HepG2 (cell line): ENCODE results near the gene PPP1R7. TPM values are rescaled to one million over a fixed set of nuclear protein-coding genes. Genes with fewer than 3 reads are reported as not detected.

Source experiments
- ARHGAP35 ChIP-seq: sonication (generic); formaldehyde crosslinking; IDR thresholded peaks from 2 replicates; pipeline ENCODE4 v1.9.0; 2022; ENCODE audit warnings: mild to moderate bottlenecking, inconsistent platforms, moderate library complexity, missing genetic modification reagents, borderline replicate concordance
- GTF3A ChIP-seq: sonication (generic); formaldehyde crosslinking; conservative IDR thresholded peaks from 2 replicates; pipeline ENCODE4 v1.4.0; 2020; ENCODE audit warnings: mild to moderate bottlenecking, missing genetic modification reagents
- JUN ChIP-seq: sonication (generic); formaldehyde crosslinking; IDR thresholded peaks from 2 replicates; pipeline ENCODE4 v1.4.0; 2020; ENCODE audit warnings: mild to moderate bottlenecking, missing genetic modification reagents
- KDM5A ChIP-seq: fragments of 200-600 bp; sonication (generic); IDR thresholded peaks from 2 replicates; pipeline ENCODE4 v1.7.0; 2018; ENCODE audit warnings: antibody characterized with exemption, mild to moderate bottlenecking, low read length, borderline replicate concordance
- MXD1 ChIP-seq: sonication (generic); formaldehyde crosslinking; IDR thresholded peaks from 2 replicates; pipeline ENCODE4 v1.4.0; 2020; ENCODE audit warnings: mild to moderate bottlenecking, missing genetic modification reagents
- NFYB ChIP-seq: sonication (generic); formaldehyde crosslinking; IDR thresholded peaks from 2 replicates; pipeline ENCODE4 v1.4.0; 2020; ENCODE audit warnings: missing genetic modification reagents
- SETDB1 ChIP-seq: sonication (generic); formaldehyde crosslinking; IDR thresholded peaks from 2 replicates; pipeline ENCODE4 v1.5.1; 2020; ENCODE audit warnings: missing genetic modification reagents, mild to moderate bottlenecking, borderline replicate concordance
- SNAI1 ChIP-seq: sonication (generic); formaldehyde crosslinking; IDR thresholded peaks from 2 replicates; pipeline ENCODE4 v1.5.0; 2020; ENCODE audit warnings: mild to moderate bottlenecking, missing genetic modification reagents, borderline replicate concordance
- TIGD3 ChIP-seq: sonication (generic); formaldehyde crosslinking; IDR thresholded peaks from 2 replicates; pipeline ENCODE4 v1.5.1; 2020; ENCODE audit warnings: mild to moderate bottlenecking, missing genetic modification reagents, borderline replicate concordance
- YY1 ChIP-seq: IDR thresholded peaks from 2 replicates; pipeline ENCODE4 v1.6.1; 2011; ENCODE audit warnings: low read length, low read depth, moderate library complexity, mild to moderate bottlenecking; ENCODE audit not compliant: insufficient read depth, insufficient replicate concordance
- ZNF343 ChIP-seq: sonication (generic); formaldehyde crosslinking; IDR thresholded peaks from 2 replicates; pipeline ENCODE4 v1.4.0; 2020; ENCODE audit warnings: mild to moderate bottlenecking, missing genetic modification reagents
- ZNF484 ChIP-seq: sonication (generic); formaldehyde crosslinking; IDR thresholded peaks from 2 replicates; pipeline ENCODE4 v1.5.1; 2020; ENCODE audit warnings: mild to moderate bottlenecking, low read depth, missing genetic modification reagents, borderline replicate concordance
- ZSCAN9 ChIP-seq: IDR thresholded peaks from 2 replicates; pipeline ENCODE4 v1.6.1; 2016; ENCODE audit warnings: borderline replicate concordance
- polyA plus RNA-seq, 8 experiments: library from polyadenylated mRNA; depleted of rRNA in 3 of 8; stranded (reverse) in 7 of 8; unstranded in 1 of 8; fragments of >200 nt; fragmentation: Illumina TruSeq in 4 of 8; extraction: Trizol in 4 of 8; gene quantifications; 2 replicates each; pipeline versions ENCODE4 v1.2.1 to v1.2.3, GENCODE V29; 2011 to 2016; ENCODE audit warnings: low read depth in 4 of 8, missing spikeins in 1 of 8, mixed read lengths in 1 of 8; ENCODE audit not compliant: insufficient read depth in 1 of 8
- total RNA-seq, 5 experiments: library from RNA; depleted of rRNA; stranded (reverse); fragments of >200 nt; fragmentation: Illumina TruSeq; extraction: Trizol; gene quantifications; 2 replicates each; pipeline ENCODE4 v1.2.3, GENCODE V29; 2016; ENCODE audit warnings: low read depth in 1 of 5
- TF ChIP-seq, protein P1 (sequence below): IDR thresholded peaks from 2 replicates; pipeline ENCODE4 v1.6.1; 2016; ENCODE audit warnings: low read depth, missing genetic modification reagents, missing compliant biosample characterization
- TF ChIP-seq, protein P2 (sequence below): sonication (generic); formaldehyde crosslinking; IDR thresholded peaks from 2 replicates; pipeline ENCODE4 v1.4.0; 2020; ENCODE audit warnings: missing genetic modification reagents

Gene PPP1R7
- total and polyA plus RNA-seq, 2 of the 13 experiments (the other 11 are each of a cell fraction or from before 2014, with no cell fraction given), result 33.3 to 67.9 TPM

DNA sequence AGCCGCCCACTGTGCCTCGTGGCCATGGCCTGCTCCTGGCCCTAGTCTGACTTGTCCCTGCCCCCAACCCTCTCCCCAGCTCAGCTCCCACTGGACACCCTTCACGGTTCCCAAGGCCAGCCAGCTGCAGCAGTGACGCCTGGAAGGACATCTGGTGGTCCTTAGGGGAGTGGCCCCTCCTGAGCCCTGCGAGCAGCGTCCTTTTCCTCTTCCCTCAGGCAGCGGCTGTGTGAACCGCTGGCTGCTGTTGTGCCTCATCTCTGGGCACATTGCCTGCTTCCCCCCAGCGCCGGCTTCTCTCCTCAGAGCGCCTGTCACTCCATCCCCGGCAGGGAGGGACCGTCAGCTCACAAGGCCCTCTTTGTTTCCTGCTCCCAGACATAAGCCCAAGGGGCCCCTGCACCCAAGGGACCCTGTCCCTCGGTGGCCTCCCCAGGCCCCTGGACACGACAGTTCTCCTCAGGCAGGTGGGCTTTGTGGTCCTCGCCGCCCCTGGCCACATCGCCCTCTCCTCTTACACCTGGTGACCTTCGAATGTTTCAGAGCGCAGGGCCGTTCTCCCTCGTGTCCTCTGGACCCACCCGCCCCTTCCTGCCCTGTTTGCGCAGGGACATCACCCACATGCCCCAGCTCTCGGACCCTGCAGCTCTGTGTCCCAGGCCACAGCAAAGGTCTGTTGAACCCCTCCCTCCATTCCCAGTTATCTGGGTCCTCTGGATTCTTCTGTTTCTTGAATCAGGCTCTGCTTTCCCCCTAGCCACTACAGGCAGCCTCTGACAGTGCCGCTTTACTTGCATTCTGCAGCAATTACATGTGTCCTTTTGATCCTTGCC, 74.0 kb downstream of the PPP1R7 start (continued):
- TF ChIP-seq SETDB1 (CRISPR knock-in tag), result no peak
- TF ChIP-seq, protein P1, sequence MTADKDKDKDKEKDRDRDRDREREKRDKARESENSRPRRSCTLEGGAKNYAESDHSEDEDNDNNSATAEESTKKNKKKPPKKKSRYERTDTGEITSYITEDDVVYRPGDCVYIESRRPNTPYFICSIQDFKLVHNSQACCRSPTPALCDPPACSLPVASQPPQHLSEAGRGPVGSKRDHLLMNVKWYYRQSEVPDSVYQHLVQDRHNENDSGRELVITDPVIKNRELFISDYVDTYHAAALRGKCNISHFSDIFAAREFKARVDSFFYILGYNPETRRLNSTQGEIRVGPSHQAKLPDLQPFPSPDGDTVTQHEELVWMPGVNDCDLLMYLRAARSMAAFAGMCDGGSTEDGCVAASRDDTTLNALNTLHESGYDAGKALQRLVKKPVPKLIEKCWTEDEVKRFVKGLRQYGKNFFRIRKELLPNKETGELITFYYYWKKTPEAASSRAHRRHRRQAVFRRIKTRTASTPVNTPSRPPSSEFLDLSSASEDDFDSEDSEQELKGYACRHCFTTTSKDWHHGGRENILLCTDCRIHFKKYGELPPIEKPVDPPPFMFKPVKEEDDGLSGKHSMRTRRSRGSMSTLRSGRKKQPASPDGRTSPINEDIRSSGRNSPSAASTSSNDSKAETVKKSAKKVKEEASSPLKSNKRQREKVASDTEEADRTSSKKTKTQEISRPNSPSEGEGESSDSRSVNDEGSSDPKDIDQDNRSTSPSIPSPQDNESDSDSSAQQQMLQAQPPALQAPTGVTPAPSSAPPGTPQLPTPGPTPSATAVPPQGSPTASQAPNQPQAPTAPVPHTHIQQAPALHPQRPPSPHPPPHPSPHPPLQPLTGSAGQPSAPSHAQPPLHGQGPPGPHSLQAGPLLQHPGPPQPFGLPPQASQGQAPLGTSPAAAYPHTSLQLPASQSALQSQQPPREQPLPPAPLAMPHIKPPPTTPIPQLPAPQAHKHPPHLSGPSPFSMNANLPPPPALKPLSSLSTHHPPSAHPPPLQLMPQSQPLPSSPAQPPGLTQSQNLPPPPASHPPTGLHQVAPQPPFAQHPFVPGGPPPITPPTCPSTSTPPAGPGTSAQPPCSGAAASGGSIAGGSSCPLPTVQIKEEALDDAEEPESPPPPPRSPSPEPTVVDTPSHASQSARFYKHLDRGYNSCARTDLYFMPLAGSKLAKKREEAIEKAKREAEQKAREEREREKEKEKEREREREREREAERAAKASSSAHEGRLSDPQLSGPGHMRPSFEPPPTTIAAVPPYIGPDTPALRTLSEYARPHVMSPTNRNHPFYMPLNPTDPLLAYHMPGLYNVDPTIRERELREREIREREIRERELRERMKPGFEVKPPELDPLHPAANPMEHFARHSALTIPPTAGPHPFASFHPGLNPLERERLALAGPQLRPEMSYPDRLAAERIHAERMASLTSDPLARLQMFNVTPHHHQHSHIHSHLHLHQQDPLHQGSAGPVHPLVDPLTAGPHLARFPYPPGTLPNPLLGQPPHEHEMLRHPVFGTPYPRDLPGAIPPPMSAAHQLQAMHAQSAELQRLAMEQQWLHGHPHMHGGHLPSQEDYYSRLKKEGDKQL (CRISPR knock-in tag), result no peak
- TF ChIP-seq, protein P2, sequence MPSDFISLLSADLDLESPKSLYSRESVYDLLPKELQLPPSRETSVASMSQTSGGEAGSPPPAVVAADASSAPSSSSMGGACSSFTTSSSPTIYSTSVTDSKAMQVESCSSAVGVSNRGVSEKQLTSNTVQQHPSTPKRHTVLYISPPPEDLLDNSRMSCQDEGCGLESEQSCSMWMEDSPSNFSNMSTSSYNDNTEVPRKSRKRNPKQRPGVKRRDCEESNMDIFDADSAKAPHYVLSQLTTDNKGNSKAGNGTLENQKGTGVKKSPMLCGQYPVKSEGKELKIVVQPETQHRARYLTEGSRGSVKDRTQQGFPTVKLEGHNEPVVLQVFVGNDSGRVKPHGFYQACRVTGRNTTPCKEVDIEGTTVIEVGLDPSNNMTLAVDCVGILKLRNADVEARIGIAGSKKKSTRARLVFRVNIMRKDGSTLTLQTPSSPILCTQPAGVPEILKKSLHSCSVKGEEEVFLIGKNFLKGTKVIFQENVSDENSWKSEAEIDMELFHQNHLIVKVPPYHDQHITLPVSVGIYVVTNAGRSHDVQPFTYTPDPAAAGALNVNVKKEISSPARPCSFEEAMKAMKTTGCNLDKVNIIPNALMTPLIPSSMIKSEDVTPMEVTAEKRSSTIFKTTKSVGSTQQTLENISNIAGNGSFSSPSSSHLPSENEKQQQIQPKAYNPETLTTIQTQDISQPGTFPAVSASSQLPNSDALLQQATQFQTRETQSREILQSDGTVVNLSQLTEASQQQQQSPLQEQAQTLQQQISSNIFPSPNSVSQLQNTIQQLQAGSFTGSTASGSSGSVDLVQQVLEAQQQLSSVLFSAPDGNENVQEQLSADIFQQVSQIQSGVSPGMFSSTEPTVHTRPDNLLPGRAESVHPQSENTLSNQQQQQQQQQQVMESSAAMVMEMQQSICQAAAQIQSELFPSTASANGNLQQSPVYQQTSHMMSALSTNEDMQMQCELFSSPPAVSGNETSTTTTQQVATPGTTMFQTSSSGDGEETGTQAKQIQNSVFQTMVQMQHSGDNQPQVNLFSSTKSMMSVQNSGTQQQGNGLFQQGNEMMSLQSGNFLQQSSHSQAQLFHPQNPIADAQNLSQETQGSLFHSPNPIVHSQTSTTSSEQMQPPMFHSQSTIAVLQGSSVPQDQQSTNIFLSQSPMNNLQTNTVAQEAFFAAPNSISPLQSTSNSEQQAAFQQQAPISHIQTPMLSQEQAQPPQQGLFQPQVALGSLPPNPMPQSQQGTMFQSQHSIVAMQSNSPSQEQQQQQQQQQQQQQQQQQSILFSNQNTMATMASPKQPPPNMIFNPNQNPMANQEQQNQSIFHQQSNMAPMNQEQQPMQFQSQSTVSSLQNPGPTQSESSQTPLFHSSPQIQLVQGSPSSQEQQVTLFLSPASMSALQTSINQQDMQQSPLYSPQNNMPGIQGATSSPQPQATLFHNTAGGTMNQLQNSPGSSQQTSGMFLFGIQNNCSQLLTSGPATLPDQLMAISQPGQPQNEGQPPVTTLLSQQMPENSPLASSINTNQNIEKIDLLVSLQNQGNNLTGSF (CRISPR knock-in tag), result no peak
- TF ChIP-seq ZNF484 (CRISPR knock-in tag), result no peak
- no peak; the same call in 1 of the 2 replicates for TF ChIP-seq KDM5A
- TF ChIP-seq SNAI1 (CRISPR knock-in tag), result no peak
- TF ChIP-seq TIGD3 (CRISPR knock-in tag), result no peak
- TF ChIP-seq JUN, result 0 out of 2 replicates have a peak, but pooled peaks have one; percentile 15
- no peak; the same call in 1 of the 2 replicates for TF ChIP-seq ZSCAN9 (CRISPR knock-in tag)
- no peak for TF ChIP-seq GTF3A (CRISPR knock-in tag)
- no peak for TF ChIP-seq YY1
- no peak; the same call in 1 of the 2 replicates for TF ChIP-seq MXD1 (CRISPR knock-in tag)
- TF ChIP-seq ZNF343 (CRISPR knock-in tag), result peak; percentile 97
- 0 out of 2 replicates have a peak, but pooled peaks have one; percentile 29 for TF ChIP-seq ARHGAP35 (CRISPR knock-in tag)
- TF ChIP-seq NFYB (CRISPR knock-in tag), result peak; percentile 12; the same call in 1 of the 2 replicates
